Measurements from ENCODE around the gene CDH13.

Gene CDH13

GRCh38 chr16:82935766-82936165 lies 309.0 kb downstream of the CDH13 start:
- H3K4me3 ChIP-seq (ENCODE audit: low read depth, low read length) = no peak overlapping the region
- no peak for TF ChIP-seq CTCF (IDR thresholded peaks at IDR 0.05; ENCODE audit: control insufficient read depth, extremely low read depth, insufficient read depth)
- DNase-seq (ENCODE audit: low read depth) = no peak

- TF ChIP-seq CTCF (IDR thresholded peaks at IDR 0.05; ENCODE audit: control insufficient read depth, extremely low read depth, insufficient read depth) = no peak
- no peak for DNase-seq (ENCODE audit: low read depth)
- H3K4me3 ChIP-seq (ENCODE audit: low read depth, low read length) = no peak overlapping the region
Measured at GRCh38 chr16:82936941-82937551, 310.3 kb downstream of the CDH13 start.

GRCh38 chr16:82937926-82938520 lies 311.3 kb downstream of the CDH13 start:
- TF ChIP-seq CTCF (IDR thresholded peaks at IDR 0.05; ENCODE audit: control insufficient read depth, extremely low read depth, insufficient read depth) = no peak
- DNase-seq (ENCODE audit: low read depth) = no peak

GRCh38 chr16:82943371-82943770 lies 316.6 kb downstream of the CDH13 start:
- no peak overlapping the region for H3K4me3 ChIP-seq (ENCODE audit: low read depth, low read length)
- no peak for DNase-seq (ENCODE audit: low read depth)
- TF ChIP-seq CTCF (IDR thresholded peaks at IDR 0.05; ENCODE audit: control insufficient read depth, extremely low read depth, insufficient read depth) = no peak

More at GRCh38 chr16:82937926-82938520, 311.3 kb downstream of the CDH13 start:
- no peak overlapping the region for H3K4me3 ChIP-seq (ENCODE audit: low read depth, low read length)

GRCh38 chr16:82945420-82946101 lies 318.8 kb downstream of the CDH13 start:
- no peak for TF ChIP-seq CTCF (IDR thresholded peaks at IDR 0.05; ENCODE audit: control insufficient read depth, extremely low read depth, insufficient read depth)
- no peak for DNase-seq (ENCODE audit: low read depth)
- no peak overlapping the region for H3K4me3 ChIP-seq (ENCODE audit: low read depth, low read length)

- no peak overlapping the region for H3K4me3 ChIP-seq (ENCODE audit: low read depth, low read length)
- no peak for TF ChIP-seq CTCF (IDR thresholded peaks at IDR 0.05; ENCODE audit: control insufficient read depth, extremely low read depth, insufficient read depth)
- DNase-seq (ENCODE audit: low read depth) = no peak
Measured at GRCh38 chr16:82947698-82948097, 320.9 kb downstream of the CDH13 start.

All from LNCaP clone FGC (cell line).